ENCODE measurements around the gene SLC26A11. TPM values are rescaled to one million over a fixed set of nuclear protein-coding genes. Genes with fewer than 3 reads are reported as not detected.
"Not testable (repeated sequence)": the region's sequence is repeated elsewhere in the genome, so short reads cannot be mapped to it uniquely, and the experiment has no call there.

SLC26A11 gene
- polyA plus RNA-seq, 1 donor (not counting 4 experiments of a cell fraction or from before 2014, with no cell fraction given) = 2.2 TPM

GRCh38 chr17:80274871-80275449 is 54.7 kb downstream of the SLC26A11 start:
- no peak for FAIRE-seq
- dilution Hi-C loops (cut with MboI; ENCODE audit: extremely low pct_ligation_motif_present, low sequenced_read_pairs) = no loop called here

GRCh38 chr17:80275857-80276256 is 55.6 kb downstream of the SLC26A11 start:
- H4K20me1 ChIP-seq (ENCODE audit: control insufficient read depth, extremely low read depth, insufficient read depth, low read length); H3K79me2 ChIP-seq (ENCODE audit: control insufficient read depth, insufficient read depth, low read length); H3K4me2 ChIP-seq (ENCODE audit: control insufficient read depth, extremely low read depth, insufficient read depth, low read depth, low read length); H3K9ac ChIP-seq (ENCODE audit: control insufficient read depth, extremely low read depth, insufficient read depth, low read length); H2AFZ ChIP-seq (ENCODE audit: control insufficient read depth, low read length); dilution Hi-C loops (cut with MboI; ENCODE audit: extremely low pct_ligation_motif_present, low sequenced_read_pairs); H3K36me3 ChIP-seq (ENCODE audit: control insufficient read depth in 2 of 2, extremely low read depth in 1 of 2, insufficient read depth in 2 of 2, low read length in 2 of 2); H3K27me3 ChIP-seq (ENCODE audit: control insufficient read depth, extremely low read depth, insufficient read depth, low read length); H3K9me3 ChIP-seq (ENCODE audit: control insufficient read depth, low read depth, low read length); DNase-seq (ENCODE audit: low read depth, low spot score); H3K4me3 ChIP-seq (ENCODE audit: control insufficient read depth in 2 of 3, extremely low read depth in 1 of 3, insufficient read depth in 2 of 3, low read depth in 1 of 3, low read length in 3 of 3); H3K9me1 ChIP-seq (ENCODE audit: control insufficient read depth, extremely low read depth, insufficient read depth, low read length); FAIRE-seq; H3K27ac ChIP-seq (ENCODE audit: control insufficient read depth, insufficient read depth, low read length): not testable (repeated sequence)
- peaks cover 16% of the 10 kb centered on the region for H3K4me1 ChIP-seq (ENCODE audit: control insufficient read depth, extremely low read depth, insufficient read depth, low read length)

More at GRCh38 chr17:80274871-80275449, 54.7 kb downstream of the SLC26A11 start:
- peaks cover 2% of the 10 kb centered on the region for H4K20me1 ChIP-seq (ENCODE audit: control insufficient read depth, extremely low read depth, insufficient read depth, low read length)
- no peak overlapping the region for H2AFZ ChIP-seq (ENCODE audit: control insufficient read depth, low read length)
- peaks cover 2% of the 10 kb centered on the region for H3K9me1 ChIP-seq (ENCODE audit: control insufficient read depth, extremely low read depth, insufficient read depth, low read length)
- H3K4me2 ChIP-seq (ENCODE audit: control insufficient read depth, extremely low read depth, insufficient read depth, low read depth, low read length) = no peak overlapping the region
- TF ChIP-seq EZH2 (IDR thresholded peaks at IDR 0.05; ENCODE audit: low read length) (no peak), CTCF (optimal IDR thresholded peaks at IDR 0.05 in 1 of 3, IDR thresholded peaks at IDR 0.05 in 1 of 3, conservative IDR thresholded peaks at IDR 0.05 in 1 of 3; ENCODE audit: extremely low read depth in 1 of 3, insufficient read depth in 2 of 3, low read length in 3 of 3) (no peak)
- no peaks in the 10 kb centered on the region for H3K9me3 ChIP-seq (ENCODE audit: control insufficient read depth, low read depth, low read length)
- no peak for DNase-seq (ENCODE audit: low read depth, low spot score)
- H3K4me3 ChIP-seq (ENCODE audit: control insufficient read depth in 2 of 3, extremely low read depth in 1 of 3, insufficient read depth in 2 of 3, low read depth in 1 of 3, low read length in 3 of 3) = no peak overlapping the region
- peaks cover 4% of the 10 kb centered on the region in 2 experiments for H3K36me3 ChIP-seq (ENCODE audit: control insufficient read depth in 2 of 2, extremely low read depth in 1 of 2, insufficient read depth in 2 of 2, low read length in 2 of 2)
- H3K79me2 ChIP-seq (ENCODE audit: control insufficient read depth, insufficient read depth, low read length) = no peaks in the 10 kb centered on the region
- no peak overlapping the region for H3K27ac ChIP-seq (ENCODE audit: control insufficient read depth, insufficient read depth, low read length)
- peaks cover 16% of the 10 kb centered on the region for H3K4me1 ChIP-seq (ENCODE audit: control insufficient read depth, extremely low read depth, insufficient read depth, low read length)
- no peaks in the 10 kb centered on the region for H3K27me3 ChIP-seq (ENCODE audit: control insufficient read depth, extremely low read depth, insufficient read depth, low read length)
- no peak overlapping the region for H3K9ac ChIP-seq (ENCODE audit: control insufficient read depth, extremely low read depth, insufficient read depth, low read length)
